ENCODE results near the gene PPP6C.
"Not testable (repeated sequence)": the region's sequence is repeated elsewhere in the genome, so short reads cannot be mapped to it uniquely, and the experiment has no call there.

Gene PPP6C

DNA sequence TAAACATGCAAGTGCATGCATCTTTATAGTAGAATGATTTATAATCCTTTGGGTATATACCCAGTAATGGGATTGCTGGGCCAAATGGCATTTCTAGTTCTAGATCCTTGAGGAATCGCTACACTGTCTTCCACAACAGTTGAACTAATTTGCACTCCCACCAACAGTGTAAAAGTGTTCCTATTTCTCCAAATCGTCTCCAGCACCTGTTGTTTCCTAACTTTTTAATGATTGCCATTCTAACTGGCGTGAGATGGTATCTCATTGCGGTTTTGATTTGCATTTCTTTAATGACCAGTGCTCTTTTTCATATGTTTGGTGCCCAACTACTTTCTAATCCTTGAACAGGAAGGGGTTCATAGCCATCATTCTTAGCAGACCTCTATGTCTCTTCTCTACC, 7.8 kb downstream of the PPP6C start:
- not testable (repeated sequence) for DNase-seq

DNA sequence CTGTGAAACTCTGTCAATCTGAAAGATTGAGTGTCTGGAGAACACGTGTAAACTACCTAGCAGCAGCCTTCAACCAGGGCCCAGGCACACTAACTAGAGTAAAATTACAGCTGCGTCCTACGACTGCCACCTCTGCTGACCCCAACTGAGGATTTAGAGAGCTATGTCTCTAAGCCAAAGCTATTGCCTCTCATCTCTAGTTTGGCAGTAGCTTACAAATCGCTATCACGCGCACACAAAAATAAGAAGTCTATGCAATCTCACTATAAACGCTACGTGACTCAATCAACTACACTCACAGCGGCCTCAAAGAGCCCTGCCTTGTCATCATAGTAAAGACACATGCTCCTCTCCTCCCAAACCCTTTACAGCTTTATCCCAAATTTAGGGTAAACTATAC, 8.7 kb downstream of the PPP6C start:
- no peak for DNase-seq

- DNase-seq: not testable (repeated sequence)
Measured at GRCh38 chr9:125179776-125180175, 9.8 kb downstream of the PPP6C start.

DNA sequence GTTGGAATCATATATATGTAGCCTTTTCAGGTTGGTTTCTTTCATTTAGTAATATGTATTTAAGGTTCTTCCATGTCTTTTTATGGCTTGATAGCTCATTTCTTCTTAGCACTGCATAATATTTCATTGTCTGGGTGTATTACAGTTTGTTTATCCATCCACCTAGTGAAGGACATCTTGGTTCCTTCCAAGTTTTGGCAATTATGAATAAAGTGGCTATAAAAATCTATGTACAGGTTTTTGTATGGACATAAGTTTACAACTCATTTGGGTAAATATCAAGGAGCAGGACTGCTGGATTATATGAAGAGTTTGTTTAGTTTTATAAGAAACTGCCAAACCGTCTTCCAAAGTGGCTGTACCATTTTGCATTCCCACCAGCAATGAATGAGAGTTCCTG, 11.7 kb downstream of the PPP6C start:
- no peak for DNase-seq

DNA sequence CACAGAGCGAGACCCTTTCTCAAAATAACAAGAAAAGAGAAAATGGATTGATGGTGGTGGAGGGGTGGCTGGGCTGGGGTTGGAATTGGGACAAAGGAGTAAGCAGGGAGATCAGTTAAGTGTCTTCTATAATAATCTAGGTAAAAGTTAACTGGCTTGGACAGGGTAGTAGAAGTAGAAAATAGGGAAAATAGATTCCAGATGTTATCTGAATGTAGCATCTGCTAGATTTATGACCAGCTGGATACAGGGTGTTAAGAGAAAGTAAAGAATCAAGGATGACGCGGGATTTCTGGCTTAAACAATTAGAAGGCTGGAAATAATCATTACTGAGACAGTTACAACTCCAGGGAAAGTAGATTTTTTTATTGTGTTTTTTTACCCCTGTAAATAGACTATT, 13.0 kb downstream of the PPP6C start:
- DNase-seq: no peak

GRCh38 chr9:125172031-125172755, 17.4 kb downstream of the PPP6C start:
- no peak for DNase-seq

- DNase-seq: no peak
Measured at GRCh38 chr9:125169895-125170294, 19.7 kb downstream of the PPP6C start.

GRCh38 chr9:125166762-125167161, 22.8 kb downstream of the PPP6C start:
- no peak for DNase-seq

- not testable (repeated sequence) for DNase-seq
Measured at GRCh38 chr9:125162891-125163290, 26.7 kb downstream of the PPP6C start.

DNA sequence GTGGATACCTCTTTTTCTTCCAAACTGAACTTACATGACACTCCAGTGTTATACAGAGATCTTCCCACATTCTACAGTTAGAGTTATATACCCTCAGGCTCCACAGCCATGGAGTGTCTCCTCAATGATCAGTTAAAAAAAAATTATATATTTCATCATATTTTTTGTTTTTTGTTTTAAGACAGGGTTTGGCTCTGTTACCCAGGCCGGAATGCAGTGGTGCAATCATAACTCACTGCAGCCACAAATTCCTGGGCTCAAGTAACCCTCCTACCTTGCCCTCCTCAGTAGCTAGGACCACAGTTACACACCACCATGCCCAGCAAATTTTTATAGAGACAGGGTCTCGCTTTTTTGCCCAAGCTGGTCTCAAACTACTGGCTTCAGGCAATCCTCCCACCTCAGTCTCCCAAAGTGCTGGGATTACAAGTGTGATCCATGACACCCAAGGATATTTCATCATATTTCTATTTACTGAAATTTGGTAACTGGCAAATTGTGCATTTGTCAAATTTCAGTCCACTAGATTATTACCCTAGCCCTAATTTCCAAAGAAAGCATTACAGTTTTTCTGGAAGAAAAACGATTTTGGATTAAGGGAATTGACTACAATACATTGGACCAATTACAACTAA, 28.2 kb downstream of the PPP6C start:
- DNase-seq: no peak

DNA sequence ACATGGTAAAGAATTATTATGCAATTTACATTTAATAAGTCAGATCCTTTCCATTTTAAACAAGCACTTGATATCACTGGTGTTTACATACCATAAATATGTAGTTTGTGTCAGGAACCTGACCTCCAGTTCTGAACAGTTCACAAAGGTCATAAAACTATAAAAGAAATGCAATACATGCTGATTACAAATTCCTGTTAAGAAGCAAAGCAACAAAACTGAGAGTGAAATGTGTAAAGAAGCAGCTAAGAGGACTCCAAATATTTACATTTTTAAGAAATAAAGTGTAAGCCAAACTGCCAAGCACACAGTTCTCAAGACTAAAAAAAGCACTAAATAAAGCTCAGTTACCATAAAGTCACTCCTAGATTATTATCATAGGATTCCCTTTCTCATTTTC, 28.9 kb downstream of the PPP6C start:
- DNase-seq: no peak

DNA sequence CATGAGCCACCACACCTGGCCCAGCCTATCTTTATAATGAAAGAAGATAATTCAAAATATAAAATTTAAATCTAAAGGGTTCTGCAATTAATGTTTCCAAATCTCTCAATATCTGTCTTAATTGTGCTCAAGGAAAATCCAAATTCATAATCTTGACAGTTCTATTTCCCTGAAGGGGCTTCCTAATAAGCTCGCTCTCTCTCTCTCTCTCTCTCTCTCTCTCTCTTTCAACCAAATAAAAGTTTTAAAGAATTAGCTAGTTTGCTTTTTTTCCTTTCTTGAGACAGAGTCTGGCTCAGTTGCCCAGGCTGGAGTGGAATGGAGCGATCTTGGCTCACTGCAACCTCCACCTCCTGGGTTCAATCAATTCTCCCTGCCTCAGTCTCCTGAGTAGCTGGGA, 33.1 kb downstream of the PPP6C start:
- no peak for DNase-seq

DNA sequence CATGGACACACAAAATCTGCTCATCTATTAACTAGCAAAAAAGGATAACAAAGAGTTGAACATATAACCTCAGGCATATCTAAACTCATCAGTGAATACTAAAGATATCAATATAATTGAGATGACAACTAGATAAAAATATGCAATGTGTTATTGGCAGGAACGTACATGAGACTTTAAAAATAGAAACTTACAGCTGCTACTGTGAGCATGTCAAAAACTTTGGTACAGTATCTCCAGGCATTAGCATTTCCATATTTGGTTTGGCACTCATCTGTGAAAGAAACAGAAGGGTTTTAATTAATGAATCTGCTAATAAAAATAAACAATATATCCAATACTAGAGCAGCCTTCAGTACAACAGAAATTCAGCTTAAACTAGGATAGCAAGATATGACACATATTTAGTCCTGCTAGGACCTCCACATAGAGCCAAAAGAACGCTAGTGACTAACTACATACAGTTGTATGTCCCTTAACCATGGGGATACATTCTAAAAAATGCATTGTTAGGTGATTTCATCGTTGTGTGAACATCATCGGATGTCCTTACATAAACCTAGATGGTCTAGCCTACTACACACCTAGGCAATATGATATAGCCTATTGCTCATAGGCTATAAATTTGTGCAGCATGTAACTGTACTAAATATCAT, 35.8 kb downstream of the PPP6C start:
- no peak for DNase-seq

DNA sequence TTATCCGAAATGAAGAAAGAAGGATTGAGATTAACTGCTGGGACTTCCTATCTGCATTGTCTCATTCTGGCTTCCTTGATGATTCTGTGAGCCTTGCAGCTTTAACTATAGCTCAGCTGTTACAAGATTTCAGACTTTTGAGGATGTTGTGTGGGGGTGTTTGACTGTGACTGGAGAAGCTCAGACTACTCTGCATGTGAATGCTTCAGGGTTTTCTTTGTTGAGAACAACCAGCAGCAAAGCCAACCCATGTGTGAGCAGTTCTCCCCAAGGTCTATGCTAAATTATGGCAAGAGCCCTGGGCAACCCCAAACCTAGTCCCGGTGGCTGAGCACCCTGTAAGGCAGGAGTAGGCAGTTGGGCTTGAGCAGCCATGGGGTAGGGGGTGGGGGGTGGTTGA, 37.9 kb downstream of the PPP6C start:
- DNase-seq: no peak

- DNase-seq: no peak
Measured at GRCh38 chr9:125150349-125151245, 39.0 kb downstream of the PPP6C start.

GRCh38 chr9:125147401-125147951, 42.1 kb downstream of the PPP6C start:
- DNase-seq: no peak

GRCh38 chr9:125146247-125146646, 43.4 kb downstream of the PPP6C start:
- DNase-seq: peak in 1 of 2 donors; percentile 17

GRCh38 chr9:125145425-125145824, 44.2 kb downstream of the PPP6C start:
- no peak for DNase-seq

DNA sequence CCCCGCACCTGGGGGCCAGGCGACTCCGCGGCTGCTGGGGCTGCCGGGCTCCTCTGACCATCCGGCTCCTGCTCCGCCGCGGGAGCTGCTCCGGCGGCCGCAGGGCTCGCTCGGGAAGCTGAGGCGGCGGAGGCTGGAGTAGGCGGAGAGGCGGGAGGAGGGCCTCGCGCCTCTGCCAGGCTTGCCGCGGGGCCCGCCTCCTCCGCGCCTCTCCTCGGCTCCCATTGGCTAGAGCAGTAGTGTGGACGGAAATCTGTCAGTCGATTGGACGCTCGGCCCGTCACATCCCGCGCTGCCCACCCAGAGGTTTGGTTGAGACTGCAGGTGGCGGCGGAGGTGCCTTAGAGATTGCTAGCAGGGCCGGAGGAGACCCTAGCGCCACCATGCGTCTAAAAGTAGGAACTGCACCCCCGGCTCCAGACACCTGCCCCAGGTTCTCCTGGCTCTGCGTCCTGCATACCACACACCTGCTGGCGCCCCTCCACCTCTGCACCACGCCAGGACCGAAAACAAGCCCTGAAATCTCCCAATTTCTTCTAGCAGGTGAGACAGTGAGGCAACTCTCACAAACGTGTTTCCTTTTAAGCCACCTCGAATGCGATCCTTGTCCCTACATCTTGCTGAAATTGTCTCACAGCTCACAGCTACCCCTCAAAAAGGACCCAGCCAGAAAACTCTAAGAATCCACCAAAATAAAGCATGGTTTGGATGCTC, 46.1 kb downstream of the PPP6C start, which contains the start of gene SCAI:
TSS of gene SCAI (minus strand) at position 152 of the 714 bp plus-strand sequence. CDS start at position 61, 91 bp downstream.
- peak; percentile 97 to 98 for DNase-seq

DNA sequence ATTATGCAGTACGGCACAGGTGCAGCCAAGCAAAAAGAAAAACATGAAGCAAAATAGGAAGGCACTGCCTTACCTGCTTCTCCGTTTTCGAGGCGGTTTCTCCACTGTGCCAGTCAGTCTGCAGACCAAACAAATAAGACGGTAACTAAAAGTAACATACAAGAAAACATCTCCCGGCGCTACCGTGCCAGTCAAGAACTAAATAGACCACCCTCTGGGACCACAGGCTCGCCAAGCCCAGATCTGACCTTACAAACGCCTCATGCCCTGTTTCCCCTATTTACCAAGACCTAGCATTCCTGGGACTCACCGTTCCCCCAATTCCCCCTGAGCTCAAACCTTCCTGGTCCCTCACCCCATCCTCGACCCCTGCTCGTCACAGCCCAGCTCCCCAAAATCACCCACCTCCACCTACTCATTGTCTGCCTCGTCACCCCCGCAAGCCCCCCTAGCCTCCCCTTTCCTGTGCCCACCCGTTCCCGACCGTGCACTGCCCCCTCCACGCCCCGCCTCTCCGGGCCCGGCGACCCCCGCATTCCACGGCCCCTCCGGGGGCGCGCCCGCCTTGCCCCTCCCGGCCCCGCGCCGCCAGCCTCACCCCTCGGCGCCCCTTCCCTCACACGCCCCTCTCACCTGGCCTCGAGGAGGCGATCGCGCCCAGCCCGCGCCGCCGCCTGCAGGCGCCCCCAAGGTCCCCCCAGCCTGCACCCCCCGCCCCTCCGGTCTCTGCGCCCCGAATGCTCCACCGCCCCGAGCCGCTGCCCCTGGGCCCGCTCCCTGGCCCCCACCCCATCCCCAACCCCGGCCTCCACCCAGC, 46.8 kb downstream of the PPP6C start:
- DNase-seq: peak in 1 of 2 donors; percentile 3

GRCh38 chr9:125141751-125142150, 47.9 kb downstream of the PPP6C start:
- no peak for DNase-seq
